ENCODE results near the gene M1AP. TPM values are rescaled to one million over a fixed set of nuclear protein-coding genes. Genes with fewer than 3 reads are reported as not detected.

The M1AP gene
- total and polyA plus RNA-seq, 2 of the 4 experiments (the other 2 are of a cell fraction) = 0.03 TPM; not detected in 1

- CTCF ChIA-PET = no interaction called here
- no TSS peak for BruUV-seq (replicated peaks)
- intact Hi-C loops (cut with micrococcal nuclease) = no loop called here
Observed at GRCh38 chr2:74536166-74536950, 111.8 kb downstream of the M1AP start.

More at GRCh38 chr2:74536166-74536950, 111.8 kb downstream of the M1AP start:
- Histone ChIP-seq H3K36me3 (ENCODE audit: control insufficient read depth, insufficient read depth, low read length) (peaks cover 31% of the 10 kb centered on the region), H3K23ac (ENCODE audit: low read depth, low read length) (no peak overlapping the region), H3K9ac (ENCODE audit: low read depth, low read length) (no peak overlapping the region), H3K14ac (replicated peaks; ENCODE audit: low read depth, low read length) (no peak overlapping the region), H4K20me1 (ENCODE audit: insufficient read depth, low read length) (no peaks in the 10 kb centered on the region), H4K91ac (ENCODE audit: insufficient read depth, low read depth, low read length) (no peak overlapping the region), H3K27me3 (ENCODE audit: control insufficient read depth, insufficient read depth, low read length) (no peaks in the 10 kb centered on the region), H2AFZ (replicated peaks; ENCODE audit: low read length, poor library complexity) (peak overlapping the region; percentile 16), H2BK15ac (ENCODE audit: low read depth, low read length) (no peak overlapping the region), H3K79me1 (ENCODE audit: low read depth in 1 of 2, low read length in 2 of 2) (peaks cover 6 to 11% of the 10 kb centered on the region in 2 experiments), H4K8ac (ENCODE audit: low read depth in 2 of 2, low read length in 2 of 2) (no peak overlapping the region), H2AK9ac (replicated peaks; ENCODE audit: low read depth, low read length, poor library complexity) (no peak overlapping the region), H2BK120ac (ENCODE audit: low read depth, low read length) (no peak overlapping the region), H3K4ac (ENCODE audit: low read depth, low read length) (no peak overlapping the region), H2BK5ac (ENCODE audit: low read depth, low read length, poor library complexity, severe bottlenecking) (no peak overlapping the region), H3K9me1 (ENCODE audit: insufficient read depth, low read length) (peaks cover 1% of the 10 kb centered on the region), H3K18ac (ENCODE audit: low read depth, low read length) (no peak overlapping the region), H2BK20ac (ENCODE audit: low read depth, low read length) (no peak overlapping the region), H3K9me3 (ENCODE audit: control insufficient read depth, insufficient read depth, low read length) (no peaks in the 10 kb centered on the region), H3K4me1 (ENCODE audit: control insufficient read depth, insufficient read depth, low read length) (peaks cover 1% of the 10 kb centered on the region; the same call in 1 of the 2 replicates), H3K27ac (ENCODE audit: insufficient read depth, low read length) (no peak overlapping the region), H4K5ac (ENCODE audit: low read depth, low read length) (no peak overlapping the region), H3K56ac (ENCODE audit: extremely low read depth, insufficient read depth, low read length) (no peak overlapping the region), H3K4me2 (ENCODE audit: low read depth, low read length) (no peak overlapping the region), H3K4me3 (ENCODE audit: insufficient read depth, low read depth, low read length) (no peak overlapping the region), H2AK5ac (ENCODE audit: low read depth, low read length) (no peak overlapping the region)
- DNase-seq = no peak
- TF ChIP-seq, protein P1, sequence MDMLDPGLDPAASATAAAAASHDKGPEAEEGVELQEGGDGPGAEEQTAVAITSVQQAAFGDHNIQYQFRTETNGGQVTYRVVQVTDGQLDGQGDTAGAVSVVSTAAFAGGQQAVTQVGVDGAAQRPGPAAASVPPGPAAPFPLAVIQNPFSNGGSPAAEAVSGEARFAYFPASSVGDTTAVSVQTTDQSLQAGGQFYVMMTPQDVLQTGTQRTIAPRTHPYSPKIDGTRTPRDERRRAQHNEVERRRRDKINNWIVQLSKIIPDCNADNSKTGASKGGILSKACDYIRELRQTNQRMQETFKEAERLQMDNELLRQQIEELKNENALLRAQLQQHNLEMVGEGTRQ (IDR thresholded peaks at IDR 0.05; ENCODE audit: low read depth, low read length) = no peak
- no peak for TF ChIP-seq MAZ (IDR thresholded peaks at IDR 0.05; ENCODE audit: borderline replicate concordance, low read depth, low read length)
- no peak for TF ChIP-seq CEBPB (IDR thresholded peaks at IDR 0.05; ENCODE audit: low read depth, low read length)
- TF ChIP-seq CHD1 (IDR thresholded peaks at IDR 0.05; ENCODE audit: low read depth, low read length) = no peak
- no peak for TF ChIP-seq CTCF (conservative IDR thresholded peaks at IDR 0.05; ENCODE audit: low read depth, low read length)
- TF ChIP-seq RFX5 (IDR thresholded peaks at IDR 0.05; ENCODE audit: low read depth, low read length) = no peak
- TF ChIP-seq POLR2A (IDR thresholded peaks at IDR 0.05; ENCODE audit: low read depth, low read length) = no peak
- no peak for TF ChIP-seq MXI1 (IDR thresholded peaks at IDR 0.05; ENCODE audit: borderline replicate concordance, low read depth, low read length)
- no peak for TF ChIP-seq FOS (IDR thresholded peaks at IDR 0.05; ENCODE audit: low read depth, low read length)
- 95% methylated on average over 14 of the region's 23 CpGs; no CpG with 5 or more reads in 1 of the 2 experiments for WGBS, 2 experiments (ENCODE audit: extremely low coverage in 2 of 2, insufficient read length in 1 of 2)
- POLR2A ChIA-PET (ENCODE audit: unreplicated experiment) = no interaction called here
- in situ Hi-C loops (cut with MboI; ENCODE audit: low sequenced_read_pairs) (no loop called here), dilution Hi-C loops (cut with HindIII; ENCODE audit: low sequenced_read_pairs, unreplicated experiment) (no loop called here)
- ATAC-seq (ENCODE audit: low read depth) = no peak
